PC-3 (cell line): ENCODE results near the gene TOMM7. TPM values are rescaled to one million over a fixed set of nuclear protein-coding genes. Genes with fewer than 3 reads are reported as not detected.

Source experiments
- ATAC-seq: fragments of 200-7000 bp; cut with Tn5 transposase; 2 replicates; pipeline ENCODE4 v1.9.1; 2020; ENCODE audit warnings: mild to moderate bottlenecking, moderate library complexity
- BruUV-seq: library from RNA; stranded (reverse); fragments of 400-500 nt; replicated peaks from 2 replicates; lab custom pipeline; 2021; lab: Mats Ljungman, UMichigan
- CTCF ChIA-PET: fragments of 300-600 bp; sonication (Branson Sonifier 250); formaldehyde crosslinking; loops from one replicate; lab custom pipeline; 2022; ENCODE audit warnings: antibody characterized with exemption; lab: Charles Lee
- POLR2A ChIA-PET: fragments of 300-600 bp; sonication (Branson Sonifier 250); formaldehyde crosslinking; loops from one replicate; lab custom pipeline; 2022; ENCODE audit warnings: antibody characterized with exemption; ENCODE audit not compliant: unreplicated experiment; lab: Charles Lee
- DNase-seq: peaks from one replicate; pipeline ENCODE4 v3.0.0-alpha.2; 2015
- H2AFZ ChIP-seq: fragments of 300-600 bp; sonication (generic); 2 replicates; pipeline ENCODE4 v1.6.0; 2016; ENCODE audit warnings: antibody characterized with exemption, low read length
- H3F3A ChIP-seq: fragments of 300-600 bp; sonication (generic); one replicate; pipeline ENCODE4 v1.6.0; 2017; ENCODE audit warnings: antibody characterized with exemption, low read length, control low read depth, mild to moderate bottlenecking; ENCODE audit not compliant: unreplicated experiment
- H3K27ac ChIP-seq: fragments of 300-600 bp; sonication (generic); 2 replicates; pipeline ENCODE4 v1.5.1; 2016; ENCODE audit warnings: mild to moderate bottlenecking, low read length
- H3K27me3 ChIP-seq: fragments of 300-600 bp; sonication (generic); 2 replicates; pipeline ENCODE4 v1.6.1; 2016; ENCODE audit warnings: low read length, mixed read lengths
- H3K36me3 ChIP-seq: fragments of 300-600 bp; sonication (generic); 2 replicates; pipeline ENCODE4 v1.6.1; 2016; ENCODE audit warnings: low read depth, mixed run types, low read length, mixed read lengths
- H3K4me1 ChIP-seq: fragments of 300-600 bp; sonication (generic); 2 replicates; pipeline ENCODE4 v1.5.1; 2016; ENCODE audit warnings: low read length; ENCODE audit not compliant: insufficient read depth
- H3K4me2 ChIP-seq: fragments of 300-600 bp; sonication (generic); 2 replicates; pipeline ENCODE4 v1.6.0; 2016; ENCODE audit warnings: low read length
- H3K4me3 ChIP-seq: fragments of 300-600 bp; sonication (generic); 2 replicates; pipeline ENCODE4 v1.5.1; 2016; ENCODE audit warnings: mild to moderate bottlenecking, low read length, mixed read lengths
- H3K79me2 ChIP-seq: fragments of 300-600 bp; sonication (generic); 2 replicates; pipeline ENCODE4 v1.6.1; 2017; ENCODE audit warnings: low read length, mixed read lengths
- H3K9ac ChIP-seq: fragments of 300-600 bp; sonication (generic); 2 replicates; pipeline ENCODE4 v1.6.0; 2016; ENCODE audit warnings: mild to moderate bottlenecking, low read length
- H3K9me2 ChIP-seq: fragments of 300-600 bp; sonication (generic); replicated peaks from 2 replicates; pipeline ENCODE4 v1.6.1; 2016; ENCODE audit warnings: mixed run types, low read length, mixed read lengths
- H3K9me3 ChIP-seq: fragments of 300-600 bp; sonication (generic); 2 replicates; pipeline ENCODE4 v1.6.1; 2016; ENCODE audit warnings: low read length, mixed read lengths
- H4K20me1 ChIP-seq: fragments of 300-600 bp; sonication (generic); 2 replicates; pipeline ENCODE4 v1.6.1; 2016; ENCODE audit warnings: low read length, mixed read lengths
- CTCF ChIP-seq: fragments of 300-600 bp; sonication (generic); conservative IDR thresholded peaks from 2 replicates; pipeline ENCODE4 v1.5.1; 2017; ENCODE audit warnings: antibody characterized with exemption, low read depth, mild to moderate bottlenecking, low read length
- EZH2 ChIP-seq: fragments of 300-600 bp; sonication (generic); IDR thresholded peaks from one replicate; pipeline ENCODE4 v1.6.1; 2017; ENCODE audit warnings: antibody characterized with exemption, mild to moderate bottlenecking, low read length; ENCODE audit not compliant: unreplicated experiment
- EZH2phosphoT487 ChIP-seq: fragments of 300-600 bp; sonication (generic); IDR thresholded peaks from 2 replicates; pipeline ENCODE4 v1.6.1; 2018; ENCODE audit warnings: mild to moderate bottlenecking, antibody characterized with exemption, low read length, borderline replicate concordance
- intact Hi-C: fragments of 100-400 bp; cut with micrococcal nuclease; formaldehyde crosslinking; loops from 2 replicates; pipeline ENCODE4 v1.9.0; 2023
- total RNA-seq: library from RNA; depleted of rRNA; stranded (reverse); fragments of >200 nt; gene quantifications from 2 replicates; pipeline ENCODE4 v1.2.3, GENCODE V29; 2014

TOMM7 gene
- total RNA-seq, 1 experiment from 2014 or later = 151 TPM

GRCh38 chr7:22776964-22777363 is 45.7 kb downstream of the TOMM7 start:
- TF ChIP-seq EZH2 = no peak
- no peak for TF ChIP-seq EZH2phosphoT487
- no peak for TF ChIP-seq CTCF
- Histone ChIP-seq H3K4me3 (no peak overlapping the region), H3K9me3 (no peaks in the 10 kb centered on the region), H3F3A (no peaks in the 10 kb centered on the region), H3K4me1 (no peaks in the 10 kb centered on the region), H3K36me3 (no peaks in the 10 kb centered on the region), H3K27ac (no peak overlapping the region), H3K27me3 (no peaks in the 10 kb centered on the region), H3K9ac (no peak overlapping the region), H3K9me2 (no peaks in the 10 kb centered on the region), H3K79me2 (no peaks in the 10 kb centered on the region), H4K20me1 (no peaks in the 10 kb centered on the region), H3K4me2 (no peak overlapping the region), H2AFZ (no peak overlapping the region)
- BruUV-seq = no TSS peak
- ATAC-seq = no peak
- POLR2A ChIA-PET = no interaction called here
- CTCF ChIA-PET = no interaction called here
- DNase-seq = no peak
- intact Hi-C loops = no loop called here

- no peaks in the 10 kb centered on the region for H3K79me2 ChIP-seq
- CTCF ChIA-PET = no interaction called here
- TF ChIP-seq EZH2phosphoT487 = no peak
- TF ChIP-seq EZH2 = no peak
- TF ChIP-seq CTCF = no peak
- no peaks in the 10 kb centered on the region for H3F3A ChIP-seq
- no peaks in the 10 kb centered on the region for H3K9me3 ChIP-seq
- no peaks in the 10 kb centered on the region for H4K20me1 ChIP-seq
- no peak overlapping the region for H3K4me2 ChIP-seq
- H3K9ac ChIP-seq = no peak overlapping the region
- H3K4me1 ChIP-seq = no peaks in the 10 kb centered on the region
- intact Hi-C loops = no loop called here
- no peak for DNase-seq
- POLR2A ChIA-PET = no interaction called here
- no peak overlapping the region for H3K4me3 ChIP-seq
- ATAC-seq = no peak
- H3K27ac ChIP-seq = no peak overlapping the region
- H2AFZ ChIP-seq = no peak overlapping the region
- no peaks in the 10 kb centered on the region for H3K9me2 ChIP-seq
- no peaks in the 10 kb centered on the region for H3K27me3 ChIP-seq
- H3K36me3 ChIP-seq = no peaks in the 10 kb centered on the region
- BruUV-seq = no TSS peak
These were observed 49.8 kb downstream of the TOMM7 start for GRCh38 chr7:22772885-22773284.

- DNase-seq (no peak), ATAC-seq (no peak)
- H3K4me2 ChIP-seq = no peak overlapping the region
- H3F3A ChIP-seq = no peaks in the 10 kb centered on the region
- H2AFZ ChIP-seq = no peak overlapping the region
- TF ChIP-seq EZH2 (no peak), CTCF (no peak), EZH2phosphoT487 (no peak)
- BruUV-seq = no TSS peak
- H3K9me3 ChIP-seq = no peaks in the 10 kb centered on the region
- no peak overlapping the region for H3K4me3 ChIP-seq
- no peaks in the 10 kb centered on the region for H3K27me3 ChIP-seq
- intact Hi-C loops = no loop called here
- H3K9ac ChIP-seq = no peak overlapping the region
- no peaks in the 10 kb centered on the region for H3K79me2 ChIP-seq
- ChIA-PET CTCF (no interaction called here), POLR2A (no interaction called here)
- H3K9me2 ChIP-seq = no peaks in the 10 kb centered on the region
- H3K4me1 ChIP-seq = no peaks in the 10 kb centered on the region
- no peaks in the 10 kb centered on the region for H3K36me3 ChIP-seq
- H3K27ac ChIP-seq = no peak overlapping the region
- no peaks in the 10 kb centered on the region for H4K20me1 ChIP-seq
These were observed 50.8 kb downstream of the TOMM7 start for GRCh38 chr7:22771872-22772228.
